Psoas muscle (tissue), 8 donors: ENCODE data around the gene MYOT. TPM values are rescaled to one million over a fixed set of nuclear protein-coding genes. Genes with fewer than 3 reads are reported as not detected.

ENCODE experiments used
- ATAC-seq, 4 donors: fragments of 200-7000 bp; cut with Tn5 transposase; one replicate each; pipeline ENCODE4 v1.9.1; 2020; ENCODE audit warnings: moderate library complexity in 3 of 4, mild to moderate bottlenecking in 2 of 4
- DNase-seq, 2 donors: peaks; one replicate each; pipeline ENCODE4 v3.0.0-alpha.2; 2020
- H3K27ac ChIP-seq: fragments of 200-600 bp; one replicate; pipeline ENCODE4 v1.8.0; 2022
- H3K27me3 ChIP-seq, 3 donors: fragments of 200-600 bp in 1 of 3; one replicate each; pipeline versions ENCODE4 v1.6.1 to v1.8.0; 2013 to 2022; ENCODE audit warnings: low read length in 2 of 3, mild to moderate bottlenecking in 2 of 3, moderate library complexity in 1 of 3; ENCODE audit not compliant: insufficient read depth in 3 of 3
- H3K36me3 ChIP-seq, 2 donors: fragments of 200-600 bp in 1 of 2; one replicate each; pipeline versions ENCODE4 v1.6.1 to v1.8.0; 2013 to 2022; ENCODE audit warnings: low read depth in 1 of 2, mild to moderate bottlenecking in 1 of 2, moderate library complexity in 1 of 2; ENCODE audit not compliant: insufficient read depth in 1 of 2
- H3K4me1 ChIP-seq: fragments of 200-600 bp; one replicate; pipeline ENCODE4 v1.8.0; 2022
- H3K4me3 ChIP-seq: fragments of 200-600 bp; one replicate; pipeline ENCODE4 v1.8.0; 2022; ENCODE audit warnings: mild to moderate bottlenecking
- H3K9me3 ChIP-seq: fragments of 200-600 bp; one replicate; pipeline ENCODE4 v1.8.0; 2022
- CTCF ChIP-seq: fragments of 200-600 bp; IDR thresholded peaks from one replicate; pipeline ENCODE4 v1.8.0; 2022; ENCODE audit warnings: antibody characterized with exemption
- WGBS, 3 donors: extraction: QIAGEN DNeasy Blood & Tissue Kit; methylation state at CpG; one replicate each; pipeline versions ENCODE4 v1.1.6 to v1.1.7; 2013; 5-methylcytosine and 5-hydroxymethylcytosine counted together
- intact Hi-C, 2 donors: fragments of 100-400 bp; cut with DNase I; formaldehyde crosslinking; loops; one replicate each; pipeline versions ENCODE4 v1.11.0 to v1.14.2; 2022
- long read RNA-seq, 2 donors: library from polyadenylated mRNA; unstranded; transcript quantifications; one replicate each; pipeline ENCODE4 v2.0.0, GENCODE V29; 2021
- polyA plus RNA-seq, 3 donors: library from polyadenylated mRNA; stranded (reverse); fragments of 200-250 nt; gene quantifications; one replicate each; pipeline ENCODE4 v1.2.3, GENCODE V29; 2013
- total RNA-seq, 4 donors: library from RNA; stranded (reverse); fragmentation: NEBNext Ultra II Directional in 2 of 4; extraction: Animal tissue kit (Norgen Biotek cat#: 25700) in 2 of 4; gene quantifications; one replicate each; pipeline versions ENCODE4 v1.2.1 to v1.2.4, GENCODE V29; 2021 to 2023
- donor health status: healthy with polysubstance abuse.
- donor health status: DM: no; HTN: no; CAD: no; lungs with moderate emphysema.
- donor health status: Bipolar disorder and iron deficiency.
- donor health status: healthy.
- donor health status: DM: yes; HTN: yes; CAD: no.
- donor health status: DM: no; HTN: no; CAD: no.
- donor health status: DM: no; HTN: no; CAD: no.
- donor health status: DM: yes; HTN: yes; CAD: no.

The MYOT gene
- total RNA-seq (1,000 to 10,000 TPM in 2 of 4 donors, 100 to 1,000 TPM in 2; 319 to 1,288 (median 917) TPM), polyA plus RNA-seq (100 to 1,000 TPM in 2 of 3 donors, 10 to 100 TPM in 1; 94.2 to 983 (median 775) TPM)
- long read RNA-seq, donor 1, transcript MYOT-202 (10 exons, 1,474 nt): minor isoform, 20 of 158 reads
- long read RNA-seq, donor 1, transcript MYOT-201 (10 exons, 2,337 nt): major isoform, 91 of 158 reads
- long read RNA-seq, donor 1, partial matches to known transcripts: 36 of 158 reads
- long read RNA-seq, donor 1, other reads (novel, unspliced or antisense): 9 of 158 reads
- long read RNA-seq, donor 2, transcript MYOT-208 (11 exons, 1,578 nt): minor isoform, 122 of 1,466 reads
- long read RNA-seq, donor 2, transcript MYOT-202 (10 exons, 1,474 nt): minor isoform, 133 of 1,466 reads
- long read RNA-seq, donor 2, transcript MYOT-201 (10 exons, 2,337 nt): major isoform, 922 of 1,466 reads
- long read RNA-seq, donor 2, partial matches to known transcripts: 196 of 1,466 reads
- long read RNA-seq, donor 2, other reads (novel, unspliced or antisense): 89 of 1,466 reads

GRCh38 chr5:137867664-137868063 lies at the start of gene MYOT:
TSS of gene MYOT (plus strand) at chr5:137867860. CDS start at chr5:137870652, 2,792 bp downstream.
- Histone ChIP-seq H3K36me3 (peaks cover 0 to 7% of the 10 kb centered on the region in 2 donors), H3K4me3 (peak within 1 kb of the TSS; percentile 73), H3K4me1 (peaks cover 19% of the 10 kb centered on the region), H3K27ac (peak within 1 kb of the TSS; percentile 89), H3K9me3 (no peaks in the 10 kb centered on the region), H3K27me3 (no peaks in the 10 kb centered on the region)
- intact Hi-C loops: no loop called here
- DNase-seq (no peak), ATAC-seq (peak; percentile 76 to 83 (median 80))
- no peak for TF ChIP-seq CTCF
- WGBS, 3 donors: 17 to 43% (median 21%) methylated on average over 3 of the region's 3 CpGs

- no peak for TF ChIP-seq CTCF
- H3K4me3 ChIP-seq: no peak overlapping the region
- intact Hi-C loops: loop anchor here (10.0 kb wide), 2 partner anchors 185 to 195 kb away; no protein-coding TSS in a partner anchor
- no peaks in the 10 kb centered on the region for H3K9me3 ChIP-seq
- peaks cover 11% of the 10 kb centered on the region for H3K4me1 ChIP-seq
- DNase-seq: no peak
- ATAC-seq: no peak
- 88 to 98% (median 89%) methylated on average over 1 of the region's 1 CpG for WGBS, 3 donors
- no peaks in the 10 kb centered on the region for H3K36me3 ChIP-seq
- H3K27ac ChIP-seq: no peak overlapping the region
- no peaks in the 10 kb centered on the region for H3K27me3 ChIP-seq
These were observed 47.9 kb upstream of the MYOT start for GRCh38 chr5:137819766-137820165.

GRCh38 chr5:137822158-137822764 lies 45.4 kb upstream of the MYOT start:
- peak; percentile 52 for TF ChIP-seq CTCF
- Histone ChIP-seq H3K27me3 (no peaks in the 10 kb centered on the region), H3K4me1 (peaks cover 3% of the 10 kb centered on the region), H3K27ac (peak overlapping the region; percentile 58), H3K36me3 (no peaks in the 10 kb centered on the region), H3K9me3 (peaks cover 6% of the 10 kb centered on the region), H3K4me3 (no peak overlapping the region)
- intact Hi-C loops: loop anchor here (1.0 to 10.0 kb wide), 4 partner anchors 43 to 197 kb away; no protein-coding TSS in a partner anchor
- ATAC-seq: peak; percentile 84 to 97 (median 89)
- DNase-seq: peak; percentile 29 to 64
- WGBS, 3 donors: 47 to 63% (median 57%) methylated on average over 6 of the region's 6 CpGs

GRCh38 chr5:137822984-137823383 lies 44.7 kb upstream of the MYOT start:
- H3K4me1 ChIP-seq: peaks cover 10% of the 10 kb centered on the region
- H3K4me3 ChIP-seq: no peak overlapping the region
- peak in 3 of 4 donors; percentile 14 to 57 (median 35) for ATAC-seq
- no peak for DNase-seq
- H3K27ac ChIP-seq: peak overlapping the region; percentile 58
- intact Hi-C loops: loop anchor here (1.0 to 10.0 kb wide), 4 partner anchors 44 to 198 kb away; no protein-coding TSS in a partner anchor
- peaks cover 6% of the 10 kb centered on the region for H3K9me3 ChIP-seq
- WGBS, 3 donors: 26 to 57% (median 40%) methylated on average over 1 of the region's 1 CpG
- TF ChIP-seq CTCF: no peak
- no peaks in the 10 kb centered on the region for H3K36me3 ChIP-seq
- H3K27me3 ChIP-seq: no peaks in the 10 kb centered on the region
